Fibroblast of skin of left quadriceps (primary cell): ENCODE data around the gene KIF26B.
A peak's percentile ranks its signal among the peaks of the same experiment; 100 is the strongest.
"Not testable (repeated sequence)": the region's sequence is repeated elsewhere in the genome, so short reads cannot be mapped to it uniquely, and the experiment has no call there.

Source experiments
- DNase-seq, 2 experiments: peaks; one replicate each; pipeline ENCODE4 v3.0.0-alpha.2; 2013; ENCODE audit warnings: low read depth in 2 of 2

The KIF26B gene

DNA sequence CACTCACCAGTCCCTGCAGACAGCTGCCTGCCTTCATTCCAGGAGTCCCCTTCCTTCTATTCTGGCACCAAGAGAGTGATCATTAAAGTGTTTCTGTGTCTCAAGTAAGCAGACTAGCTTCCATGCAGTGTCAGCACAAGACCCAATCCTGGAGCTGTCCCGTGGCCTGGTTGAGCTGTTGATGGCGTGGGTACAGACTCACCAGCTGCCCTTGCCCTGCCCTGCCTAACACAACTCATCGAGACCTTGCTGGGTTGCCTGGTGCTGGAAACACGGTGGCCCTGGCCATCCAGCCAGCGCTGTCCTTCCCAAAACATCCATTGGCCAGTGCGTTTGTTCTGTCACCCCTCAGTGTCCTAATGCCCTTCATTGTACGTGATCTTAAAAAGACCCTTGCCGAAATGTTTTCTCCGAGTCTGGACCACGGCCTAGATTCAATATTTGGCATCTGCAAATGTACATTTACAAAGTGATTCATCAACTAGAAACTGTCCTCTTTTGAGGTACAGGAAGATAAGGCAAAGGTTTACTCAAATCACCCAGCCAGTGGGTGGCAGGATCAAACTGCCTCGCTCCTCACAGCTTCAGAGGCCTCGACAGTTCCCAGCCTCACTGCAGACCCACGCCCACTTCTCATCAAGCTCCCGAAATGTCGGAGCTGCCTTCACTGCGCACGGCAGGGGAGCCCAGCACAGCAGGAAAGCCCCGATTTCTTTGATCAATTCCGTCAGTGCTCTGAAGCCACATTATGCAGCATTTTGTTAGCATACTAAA is 494.2 kb downstream of the KIF26B start:
- no peak for DNase-seq

DNA sequence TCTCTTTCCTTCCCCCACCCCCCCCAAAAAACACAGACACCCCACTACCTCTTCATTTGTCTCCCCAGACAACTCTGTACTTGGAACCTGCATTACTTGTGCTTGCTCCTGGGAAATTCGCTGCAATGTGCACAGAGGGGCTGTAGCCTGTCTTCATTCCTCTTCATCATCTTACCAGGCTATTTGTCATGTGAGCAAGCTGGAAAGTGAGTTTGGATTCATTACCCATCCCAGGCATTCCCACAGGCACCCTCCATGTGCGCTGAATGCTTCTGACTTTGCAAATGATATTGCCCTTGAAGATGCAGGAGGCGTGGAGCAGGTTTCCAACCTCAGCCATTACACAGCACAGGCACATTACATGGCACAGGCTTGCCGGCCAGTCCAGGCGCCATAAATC is 494.9 kb downstream of the KIF26B start:
- no peak for DNase-seq

DNA sequence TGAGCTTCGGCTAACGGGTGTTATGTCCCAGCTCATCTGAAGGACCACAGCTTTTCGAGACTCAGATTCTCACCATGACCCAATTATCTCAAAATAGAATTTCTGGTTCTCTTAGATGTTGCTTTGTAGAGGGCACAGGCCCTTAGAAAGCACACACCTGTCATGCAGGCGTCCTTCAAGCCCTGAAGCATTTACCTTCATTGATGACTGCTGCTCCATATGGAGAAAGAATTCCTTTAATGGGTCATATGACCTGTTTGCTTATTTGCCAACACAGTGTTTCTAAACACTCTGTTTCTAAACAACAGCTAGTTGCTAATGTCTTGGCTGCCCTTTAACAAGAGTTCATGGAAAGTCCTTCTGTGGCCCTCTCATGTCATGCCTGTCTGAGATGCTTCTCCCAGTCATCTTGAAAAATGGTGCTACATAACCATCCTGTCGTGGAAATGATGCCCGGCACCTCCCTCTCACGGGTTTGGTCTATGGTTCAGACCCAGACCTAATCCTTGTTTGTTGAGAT is 495.7 kb downstream of the KIF26B start:
- DNase-seq = no peak

DNA sequence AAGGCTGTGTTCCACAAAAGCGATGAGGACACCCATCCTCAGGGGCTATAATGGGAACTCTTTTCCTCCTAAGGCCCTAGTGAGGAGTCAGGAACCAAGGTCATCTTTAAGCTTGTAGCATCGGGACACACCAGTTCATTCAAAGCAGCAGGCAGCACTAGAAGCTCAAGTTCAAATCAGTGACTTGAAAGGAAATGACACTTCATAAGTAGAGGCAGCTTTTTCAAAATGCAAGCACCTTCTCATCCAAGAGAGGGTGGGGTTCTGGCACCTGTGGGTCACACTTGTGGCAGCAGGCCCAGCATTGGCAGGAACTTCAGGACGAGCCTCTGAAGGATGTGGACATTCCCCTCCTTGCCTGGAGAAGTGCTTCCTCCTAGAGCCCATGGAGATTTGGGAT is 496.3 kb downstream of the KIF26B start:
- no peak for DNase-seq

- DNase-seq = no peak
Observed at GRCh38 chr1:245652116-245652515, 497.3 kb downstream of the KIF26B start.

DNA sequence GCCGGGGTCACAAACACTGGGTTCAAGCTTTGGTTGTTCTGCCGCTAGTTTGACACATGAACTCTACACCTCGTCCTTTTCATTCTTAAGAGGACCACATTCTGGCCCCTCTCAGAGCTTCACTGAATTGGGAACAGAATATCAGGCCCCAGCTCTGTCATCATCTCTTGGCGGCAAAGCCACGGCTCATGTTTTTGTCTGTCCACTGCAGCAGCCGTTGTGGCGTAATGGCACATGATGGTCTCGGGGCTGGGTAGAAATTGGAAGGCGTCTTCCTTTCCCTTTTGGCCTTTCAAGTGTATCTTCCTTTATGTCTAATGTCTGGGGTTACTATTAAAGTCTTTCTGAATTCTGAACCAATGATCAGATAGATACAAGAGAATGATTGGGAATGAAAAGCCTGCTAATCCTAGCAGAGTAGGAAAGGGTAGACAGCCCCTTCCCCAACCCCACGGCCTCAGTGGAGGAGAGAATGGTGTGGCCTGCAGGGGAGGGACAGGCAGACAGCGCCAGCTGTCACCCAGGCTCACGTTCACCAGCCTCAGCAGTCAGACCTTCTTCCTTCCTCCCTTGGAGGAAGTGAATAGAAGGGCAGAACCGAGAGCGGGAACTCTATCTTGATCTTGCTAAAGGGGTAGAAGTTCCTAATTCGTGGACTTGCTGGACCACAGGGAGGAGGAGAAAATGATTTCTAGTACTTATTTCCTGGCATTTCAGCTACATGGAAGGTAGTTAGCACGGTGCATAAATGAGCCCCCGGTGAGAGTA is 498.1 kb downstream of the KIF26B start:
- no peak for DNase-seq

GRCh38 chr1:245654460-245655050 is 499.8 kb downstream of the KIF26B start:
- no peak for DNase-seq

GRCh38 chr1:245656189-245656717 is 501.5 kb downstream of the KIF26B start:
- no peak for DNase-seq

GRCh38 chr1:245657371-245657770 is 502.6 kb downstream of the KIF26B start:
- DNase-seq = no peak

- DNase-seq = no peak
Observed at GRCh38 chr1:245663373-245663772, 508.6 kb downstream of the KIF26B start.

DNA sequence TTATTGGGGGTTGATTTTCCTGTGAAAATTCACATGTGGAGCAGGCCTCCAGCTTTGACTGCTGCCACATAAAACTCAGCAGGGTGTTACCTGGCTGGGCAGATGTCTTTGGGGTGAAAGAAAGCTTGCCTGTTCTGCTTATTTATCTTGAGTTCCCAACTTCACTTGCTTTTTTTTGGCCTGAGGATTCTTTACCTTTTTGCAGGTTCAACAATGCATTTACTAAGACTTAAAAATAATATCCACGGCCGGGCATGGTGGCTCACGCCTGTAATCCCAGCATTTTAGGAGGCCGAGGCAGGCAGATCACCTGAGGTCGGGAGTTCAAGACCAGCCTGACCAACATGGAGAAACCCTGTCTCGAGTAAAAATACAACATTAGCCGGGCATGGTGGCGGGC is 509.1 kb downstream of the KIF26B start:
- no peak for DNase-seq

- DNase-seq = no peak
Observed at GRCh38 chr1:245666412-245666811, 511.6 kb downstream of the KIF26B start.

DNA sequence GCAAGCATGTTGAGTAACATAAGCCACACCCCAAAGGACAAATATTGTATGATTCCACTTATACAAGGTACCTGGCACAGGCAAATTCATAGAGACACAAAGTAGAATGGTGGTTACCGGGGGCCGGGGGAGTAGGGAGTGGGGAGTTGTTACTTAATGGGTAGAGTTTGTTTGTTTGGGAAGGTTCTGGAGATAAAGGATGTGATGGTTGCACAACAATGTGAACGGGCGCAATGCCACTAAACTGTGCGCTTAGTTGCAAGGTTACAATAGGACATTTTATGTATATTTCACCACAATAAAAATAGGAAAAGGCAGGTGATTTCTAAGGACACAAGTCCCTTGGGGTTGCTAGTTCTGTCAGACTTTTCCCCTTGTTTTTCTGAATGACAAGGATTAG is 516.6 kb downstream of the KIF26B start:
- DNase-seq = no peak

- DNase-seq = no peak
Observed at GRCh38 chr1:245671966-245672767, 517.4 kb downstream of the KIF26B start.

DNA sequence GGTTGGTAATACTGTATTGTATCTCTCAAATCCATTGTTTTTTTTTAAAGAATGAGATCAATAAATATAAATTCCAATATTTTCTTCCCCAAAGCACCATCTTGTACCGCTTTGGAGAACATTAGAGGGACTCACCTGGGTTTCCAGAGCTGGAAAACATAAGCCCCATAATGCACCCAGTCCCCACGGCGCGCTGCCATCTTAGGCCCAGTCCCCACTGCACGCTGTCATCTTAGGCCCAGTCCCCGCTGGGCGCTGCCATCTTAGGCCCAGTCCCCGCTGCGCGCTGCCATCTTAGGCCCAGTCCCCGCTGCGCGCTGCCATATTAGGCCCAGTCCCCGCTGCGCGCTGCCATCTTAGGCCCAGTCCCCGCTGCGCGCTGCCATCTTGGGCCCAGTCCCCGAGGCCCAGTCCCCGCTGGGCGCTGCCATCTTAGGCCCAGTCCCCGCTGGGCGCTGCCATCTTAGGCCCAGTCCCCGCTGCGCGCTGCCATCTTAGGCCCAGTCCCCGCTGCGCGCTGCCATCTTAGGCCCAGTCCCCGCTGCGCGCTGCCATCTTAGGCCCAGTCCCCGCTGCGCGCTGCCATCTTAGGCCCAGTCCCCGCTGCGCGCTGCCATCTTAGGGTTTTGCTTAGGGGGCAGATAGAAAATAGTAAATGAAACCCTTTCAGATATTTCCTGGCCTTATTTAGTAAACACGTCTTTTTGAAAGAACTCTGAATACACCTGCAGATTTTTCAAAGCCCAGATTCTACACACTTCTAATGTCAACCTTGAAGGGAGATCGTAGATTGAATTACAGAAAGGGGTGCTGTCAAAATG is 518.3 kb downstream of the KIF26B start:
- not testable (repeated sequence) for DNase-seq

- peak in 1 of 2 experiments; percentile 9 for DNase-seq
Observed at GRCh38 chr1:245673881-245674414, 519.2 kb downstream of the KIF26B start.

- peak; percentile 32 to 54 for DNase-seq
Observed at GRCh38 chr1:245677461-245678240, 522.9 kb downstream of the KIF26B start.

- no peak for DNase-seq
Observed at GRCh38 chr1:245678860-245679411, 524.2 kb downstream of the KIF26B start.
